GM12873 (cell line): ENCODE measurements around the gene GBE1.

ENCODE experiments used
- CTCF ChIP-seq: IDR thresholded peaks from 2 replicates; pipeline ENCODE4 v1.5.1; 2012; ENCODE audit warnings: low read depth, mild to moderate bottlenecking, moderate library complexity, low read length, control low read depth; ENCODE audit not compliant: insufficient read depth; ENCODE audit errors: missing control alignments

The GBE1 gene

GRCh38 chr3:81452418-81452817, 309.0 kb downstream of the GBE1 start:
- TF ChIP-seq CTCF: no peak

- no peak for TF ChIP-seq CTCF
Observed at GRCh38 chr3:81451611-81452010, 309.8 kb downstream of the GBE1 start.

- no peak for TF ChIP-seq CTCF
Observed at GRCh38 chr3:81451140-81451539, 310.3 kb downstream of the GBE1 start.

GRCh38 chr3:81446806-81447205, 314.6 kb downstream of the GBE1 start:
- no peak for TF ChIP-seq CTCF

GRCh38 chr3:81445712-81446111, 315.7 kb downstream of the GBE1 start:
- TF ChIP-seq CTCF: no peak

GRCh38 chr3:81444817-81445460, 316.5 kb downstream of the GBE1 start:
- TF ChIP-seq CTCF: no peak

- TF ChIP-seq CTCF: no peak
Observed at GRCh38 chr3:81443958-81444357, 317.5 kb downstream of the GBE1 start.
